ENCODE measurements around the gene HNRNPUL1. TPM values are rescaled to one million over a fixed set of nuclear protein-coding genes. Genes with fewer than 3 reads are reported as not detected.
"Not testable (repeated sequence)": the region's sequence is repeated elsewhere in the genome, so short reads cannot be mapped to it uniquely, and the experiment has no call there.

HNRNPUL1 gene
- total RNA-seq, 1 donor from 2014 or later = 110 TPM

GRCh38 chr19:41264581-41265394 is 616 bp downstream of the HNRNPUL1 start:
- ATAC-seq = no peak
- peak; percentile 72 for DNase-seq (ENCODE audit: missing footprints)
- intact Hi-C loops (cut with DNase I) = loop anchor here (1.0 to 5.0 kb wide), 2 partner anchors 34 to 98 kb away; partner anchors contain the start of gene B9D2

GRCh38 chr19:41265395-41266153 is 1.4 kb downstream of the HNRNPUL1 start:
- intact Hi-C loops (cut with DNase I) = no loop called here
- ATAC-seq (no peak), DNase-seq (ENCODE audit: missing footprints) (no peak)

GRCh38 chr19:41269055-41269454 is 4.9 kb downstream of the HNRNPUL1 start:
- no peak for DNase-seq (ENCODE audit: missing footprints)
- ATAC-seq = no peak
- intact Hi-C loops (cut with DNase I) = no loop called here

- DNase-seq (ENCODE audit: missing footprints) (no peak), ATAC-seq (no peak)
- intact Hi-C loops (cut with DNase I) = no loop called here
Measured at GRCh38 chr19:41269571-41269970, 5.4 kb downstream of the HNRNPUL1 start.

GRCh38 chr19:41273076-41273475 is 8.9 kb downstream of the HNRNPUL1 start:
- DNase-seq (ENCODE audit: missing footprints) = no peak
- ATAC-seq = no peak
- intact Hi-C loops (cut with DNase I) = no loop called here

- ATAC-seq (no peak), DNase-seq (ENCODE audit: missing footprints) (no peak)
- intact Hi-C loops (cut with DNase I) = no loop called here
Measured at GRCh38 chr19:41274802-41275201, 10.6 kb downstream of the HNRNPUL1 start.

GRCh38 chr19:41276231-41276630 is 12.1 kb downstream of the HNRNPUL1 start:
- intact Hi-C loops (cut with DNase I) = no loop called here
- ATAC-seq = no peak
- DNase-seq (ENCODE audit: missing footprints) = no peak

GRCh38 chr19:41278478-41278877 is 14.3 kb downstream of the HNRNPUL1 start:
- DNase-seq (ENCODE audit: missing footprints) (no peak), ATAC-seq (no peak)
- intact Hi-C loops (cut with DNase I) = no loop called here

GRCh38 chr19:41288673-41289530 is 24.7 kb downstream of the HNRNPUL1 start:
- intact Hi-C loops (cut with DNase I) = no loop called here
- ATAC-seq = no peak
- no peak for DNase-seq (ENCODE audit: missing footprints)

GRCh38 chr19:41289814-41290213 is 25.6 kb downstream of the HNRNPUL1 start:
- DNase-seq (ENCODE audit: missing footprints); ATAC-seq; intact Hi-C loops (cut with DNase I): not testable (repeated sequence)

GRCh38 chr19:41294393-41294792 is 30.2 kb downstream of the HNRNPUL1 start:
- ATAC-seq (no peak), DNase-seq (ENCODE audit: missing footprints) (no peak)
- intact Hi-C loops (cut with DNase I) = no loop called here

GRCh38 chr19:41295499-41295898 is 31.3 kb downstream of the HNRNPUL1 start:
- DNase-seq (ENCODE audit: missing footprints) (no peak), ATAC-seq (no peak)
- intact Hi-C loops (cut with DNase I) = no loop called here

GRCh38 chr19:41296433-41296871 is 32.3 kb downstream of the HNRNPUL1 start:
- no peak for ATAC-seq
- intact Hi-C loops (cut with DNase I) = no loop called here
- DNase-seq (ENCODE audit: missing footprints) = no peak

GRCh38 chr19:41297628-41298347 is 33.6 kb downstream of the HNRNPUL1 start:
- DNase-seq (ENCODE audit: missing footprints) (no peak), ATAC-seq (peak; percentile 9)
- intact Hi-C loops (cut with DNase I) = loop anchor here (1.0 kb wide), 1 partner anchor 33 kb away; the partner anchor contains the start of gene HNRNPUL1

- peak; percentile 92 for DNase-seq (ENCODE audit: missing footprints)
- intact Hi-C loops (cut with DNase I) = loop anchor here (1.0 kb wide), 1 partner anchor 34 kb away; the partner anchor contains the start of gene HNRNPUL1
- ATAC-seq = peak; percentile 83
Measured at GRCh38 chr19:41298348-41298964, 34.3 kb downstream of the HNRNPUL1 start.

- intact Hi-C loops (cut with DNase I) = no loop called here
- DNase-seq (ENCODE audit: missing footprints) = peak; percentile 74
- ATAC-seq = peak; percentile 53
Measured at GRCh38 chr19:41299046-41299754, 35.0 kb downstream of the HNRNPUL1 start.

GRCh38 chr19:41299755-41300089 is 35.5 kb downstream of the HNRNPUL1 start:
- peak; percentile 74 for DNase-seq (ENCODE audit: missing footprints)
- peak; percentile 59 for ATAC-seq
- intact Hi-C loops (cut with DNase I) = no loop called here

Measured in Right ventricle myocardium inferior (tissue), 1 donor.